Epithelial cell of esophagus (primary cell): Measurements from ENCODE around the gene EPN3.

ENCODE experiments used
- DNase-seq: peaks from one replicate; pipeline ENCODE4 v3.0.0; 2010; ENCODE audit warnings: low read depth
- H3K4me3 ChIP-seq: 2 replicates; pipeline ENCODE4 v1.5.1; 2011; ENCODE audit warnings: mild to moderate bottlenecking, low read length, control low read depth
- CTCF ChIP-seq: IDR thresholded peaks from 2 replicates; pipeline ENCODE4 v1.5.1; 2011; ENCODE audit warnings: low read depth, mild to moderate bottlenecking, low read length, control low read depth, inconsistent platforms; ENCODE audit not compliant: insufficient read depth; ENCODE audit errors: missing control alignments

The EPN3 gene

GRCh38 chr17:50590946-50591737 is 58.6 kb downstream of the EPN3 start:
- H3K4me3 ChIP-seq: no peak overlapping the region
- TF ChIP-seq CTCF: no peak
- no peak for DNase-seq

- no peak overlapping the region for H3K4me3 ChIP-seq
- DNase-seq: no peak
- TF ChIP-seq CTCF: no peak
Observed at GRCh38 chr17:50593321-50593720, 60.8 kb downstream of the EPN3 start.
